NCI-H748 (cell line): Measurements from ENCODE around the gene TPD52L2.
"Not testable (repeated sequence)": the region's sequence is repeated elsewhere in the genome, so short reads cannot be mapped to it uniquely, and the experiment has no call there.

Experiments used
- DNase-seq: peaks from one replicate; lab custom pipeline; 2025; ENCODE audit not compliant: unreplicated experiment; lab: John Stamatoyannopoulos, UW

Gene TPD52L2

DNA sequence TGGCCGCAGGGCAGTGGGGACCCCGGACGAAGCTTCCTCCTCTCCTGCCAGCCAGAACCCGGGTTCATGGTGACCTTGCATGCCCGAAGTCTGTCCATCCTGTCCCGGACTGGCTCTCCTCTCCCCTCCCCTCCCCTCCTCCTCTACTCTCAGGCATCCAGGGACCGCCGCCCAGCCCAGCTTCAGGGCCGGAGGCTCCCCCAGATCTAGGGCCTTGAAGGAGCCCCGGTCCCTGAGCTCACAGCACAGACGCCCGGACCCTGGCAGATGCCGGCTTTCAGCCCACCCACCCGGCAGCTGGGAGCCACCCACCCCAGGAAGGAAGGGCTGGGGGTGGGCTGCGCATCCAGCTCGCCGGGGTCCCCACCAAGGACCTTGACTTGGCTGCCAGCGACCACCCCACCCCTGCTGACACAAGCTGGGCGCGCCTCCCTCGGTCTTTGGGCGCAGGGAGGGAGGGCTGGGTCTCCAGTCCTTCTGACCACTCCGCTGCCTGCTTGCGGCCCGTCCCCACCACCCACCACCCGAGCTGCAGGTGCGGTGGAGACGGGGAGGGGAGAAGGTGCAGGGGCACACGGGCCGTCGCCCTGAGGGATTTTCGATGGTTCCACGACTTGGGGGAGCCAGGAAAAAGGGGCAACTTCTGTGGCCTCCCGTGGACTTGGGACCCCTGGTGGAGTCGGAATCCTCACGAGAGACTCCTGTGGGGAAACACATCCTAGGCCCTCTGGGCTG, 9.5 kb upstream of the TPD52L2 start:
- no peak for DNase-seq

- no peak for DNase-seq
Measured at GRCh38 chr20:63856098-63856511, 9.0 kb upstream of the TPD52L2 start.

DNA sequence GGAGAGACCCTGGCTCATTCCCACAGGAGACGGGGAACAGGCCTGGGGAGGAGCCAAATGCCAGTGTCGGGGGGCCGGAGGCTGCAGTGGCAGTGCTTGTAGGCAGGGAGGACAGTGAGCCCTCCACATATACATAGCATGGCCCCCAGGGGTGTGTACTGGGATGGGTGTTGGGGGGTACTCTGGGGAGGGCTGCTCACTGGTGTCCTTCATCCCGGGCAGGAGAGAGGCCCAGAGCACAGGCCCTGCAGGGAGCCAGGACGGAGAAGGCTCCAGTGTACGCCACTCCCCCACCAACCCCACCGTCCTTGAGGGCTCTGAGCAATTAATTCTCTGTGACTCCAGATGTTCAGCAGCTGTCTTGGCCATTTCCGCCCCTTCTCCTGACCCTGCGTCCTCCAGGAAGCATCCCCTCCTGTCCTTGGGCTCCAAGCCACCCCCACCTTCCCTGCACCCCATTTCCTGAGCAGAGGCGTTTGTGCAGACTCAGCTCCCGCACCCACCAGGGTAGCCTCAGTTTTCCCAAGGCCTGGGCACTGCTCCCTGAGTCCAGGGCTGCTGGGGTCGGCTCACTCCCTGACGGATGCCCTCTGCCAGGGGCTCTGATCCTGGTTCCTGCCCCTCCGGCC, 7.2 kb upstream of the TPD52L2 start:
- DNase-seq = no peak

DNA sequence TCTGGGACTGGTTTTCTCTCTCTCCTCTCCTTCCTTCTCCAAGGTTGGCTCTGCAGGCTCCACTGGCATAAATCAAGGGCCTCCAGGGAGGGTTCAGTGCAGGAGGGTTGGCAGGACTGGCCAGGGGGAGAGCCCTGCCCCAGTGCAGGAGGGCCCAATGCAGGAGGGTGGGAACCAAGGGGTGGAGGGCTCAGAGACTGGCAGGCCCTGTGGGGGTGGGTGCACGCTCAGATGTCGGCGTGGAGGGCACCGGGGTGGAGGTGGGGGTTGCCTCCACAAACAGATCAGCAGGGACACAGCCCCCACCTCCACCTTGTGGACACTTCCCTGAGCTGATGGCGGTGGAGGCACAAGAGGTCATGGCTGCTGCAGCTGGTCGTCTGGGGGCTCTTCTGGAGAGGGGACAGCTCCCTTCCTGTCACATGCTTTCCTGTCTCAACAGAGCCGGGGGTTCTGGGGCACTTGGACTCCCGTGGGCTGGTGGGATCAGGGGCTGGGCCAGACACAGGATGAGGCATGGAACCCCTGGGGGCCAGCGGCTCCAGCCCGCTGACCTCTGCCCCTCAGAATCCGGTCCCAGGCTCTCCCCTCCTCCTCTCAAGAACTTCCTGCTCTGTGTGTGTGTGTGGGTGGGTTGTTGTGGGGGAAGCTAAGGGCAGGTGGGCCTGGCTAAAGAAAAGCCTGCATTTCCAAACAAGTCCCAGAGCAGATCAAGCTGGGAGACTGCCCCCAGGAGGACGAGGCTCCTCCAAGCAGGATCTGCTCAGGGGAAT, 6.5 kb upstream of the TPD52L2 start:
- DNase-seq = no peak

DNA sequence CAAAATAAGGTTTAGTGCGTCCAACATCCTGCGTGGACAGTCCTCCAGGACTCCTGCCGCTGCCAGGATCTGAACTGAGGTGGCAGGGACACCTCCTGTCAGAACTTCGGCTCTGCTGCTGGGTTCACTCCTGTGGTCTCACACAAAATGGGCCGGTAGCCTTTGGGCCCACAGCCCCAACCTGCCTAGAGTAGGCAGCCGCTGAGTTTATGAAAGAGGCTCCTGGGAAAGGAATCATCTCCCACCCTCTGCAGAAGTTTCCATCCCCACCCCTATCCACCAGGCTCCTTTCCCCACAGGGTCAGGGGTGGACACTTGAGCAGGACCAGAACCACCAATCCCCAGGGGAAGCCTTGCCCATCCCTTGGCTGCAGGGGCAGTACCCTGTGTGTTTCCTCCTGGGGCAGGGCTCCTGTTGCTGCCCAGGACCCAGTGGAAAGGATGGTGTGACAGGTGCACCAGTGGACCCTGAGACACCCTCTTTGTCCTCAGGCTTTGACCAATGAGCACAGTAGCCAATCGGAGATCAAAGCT, 5.8 kb upstream of the TPD52L2 start:
- DNase-seq = no peak

DNA sequence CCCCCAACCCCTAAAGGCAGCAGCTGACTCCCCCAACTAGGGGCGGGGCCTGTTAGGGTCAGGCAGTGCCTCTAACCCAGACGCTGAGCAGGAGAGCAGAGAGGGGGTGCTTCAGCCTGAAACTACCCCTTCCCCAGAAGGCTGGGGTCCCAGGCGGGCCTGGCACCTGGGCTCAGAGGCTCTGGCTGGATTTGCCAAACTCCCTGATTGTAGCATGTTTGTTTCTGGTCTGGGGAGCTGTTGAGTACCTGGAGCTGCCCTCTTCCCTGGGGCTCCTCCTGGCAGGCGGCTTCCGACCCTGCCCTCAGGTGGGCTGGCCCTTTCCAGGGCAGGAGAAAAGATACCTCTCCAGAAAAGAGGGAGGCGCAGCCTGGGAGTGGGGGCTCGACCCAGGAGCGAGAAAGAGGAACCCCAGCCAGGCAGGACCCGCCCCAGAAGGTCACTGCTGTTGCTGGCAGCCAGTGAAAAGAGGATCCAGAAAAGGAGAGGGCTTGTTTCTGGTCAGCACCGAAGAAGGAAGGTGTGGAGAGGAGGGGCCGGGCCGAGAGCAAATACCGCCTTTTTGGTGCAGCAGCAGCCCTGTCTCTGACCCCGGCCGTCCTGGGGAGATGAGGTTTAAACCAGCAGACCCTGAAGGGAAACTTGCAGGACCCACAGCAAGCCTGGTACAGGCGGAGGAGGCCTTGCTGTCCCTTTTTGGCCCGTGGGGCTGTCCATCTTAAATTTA, 4.6 kb upstream of the TPD52L2 start:
- DNase-seq = no peak

- DNase-seq = no peak
Measured at GRCh38 chr20:63861365-63861934, 3.6 kb upstream of the TPD52L2 start, which contains the start of gene ABHD16B. Gene ABHD16B, plus strand, starts transcription at chr20:63861498. Its CDS starts 43 bp downstream, at chr20:63861541.

GRCh38 chr20:63861981-63862901, 2.8 kb upstream of the TPD52L2 start:
- no peak for DNase-seq

DNA sequence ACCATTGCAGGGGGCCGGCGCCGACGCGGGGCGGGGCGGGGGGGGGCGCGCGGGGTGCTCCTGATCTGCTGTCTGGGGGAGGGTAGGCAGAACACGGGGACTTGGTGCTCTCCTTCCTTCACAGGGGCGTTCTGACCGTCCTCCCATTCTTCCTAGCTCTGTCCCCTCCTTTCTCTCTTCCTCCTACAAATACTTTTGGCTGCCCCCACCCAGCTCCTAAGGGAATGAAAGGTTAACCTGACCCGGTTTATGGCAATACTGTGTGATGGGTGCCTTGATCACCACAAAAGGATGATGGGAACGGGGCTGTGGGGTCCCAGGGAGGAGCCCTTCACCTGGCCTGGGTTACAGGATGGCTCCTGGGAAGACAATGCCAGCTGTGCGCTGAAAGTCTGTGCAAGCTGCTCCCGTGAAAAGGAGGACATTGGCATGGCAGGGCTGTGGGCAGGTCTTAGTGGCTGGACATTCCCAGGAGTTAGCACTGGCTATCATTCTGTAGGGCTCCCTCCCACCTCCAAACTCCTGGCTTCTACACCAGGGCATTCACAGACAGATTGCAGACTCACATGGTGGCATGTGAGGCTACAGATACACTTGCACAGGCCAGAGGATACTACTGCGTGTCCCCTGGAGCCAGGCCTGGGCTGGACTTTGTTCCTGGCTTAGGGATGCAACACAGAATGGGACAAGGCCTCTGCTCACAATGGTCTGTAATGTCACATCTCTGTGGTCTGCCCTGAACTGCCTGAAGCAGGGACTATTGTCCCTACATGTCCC, 1.9 kb upstream of the TPD52L2 start:
- DNase-seq = no peak

GRCh38 chr20:63863798-63864544, 1.1 kb upstream of the TPD52L2 start:
- DNase-seq = peak; percentile 83

DNA sequence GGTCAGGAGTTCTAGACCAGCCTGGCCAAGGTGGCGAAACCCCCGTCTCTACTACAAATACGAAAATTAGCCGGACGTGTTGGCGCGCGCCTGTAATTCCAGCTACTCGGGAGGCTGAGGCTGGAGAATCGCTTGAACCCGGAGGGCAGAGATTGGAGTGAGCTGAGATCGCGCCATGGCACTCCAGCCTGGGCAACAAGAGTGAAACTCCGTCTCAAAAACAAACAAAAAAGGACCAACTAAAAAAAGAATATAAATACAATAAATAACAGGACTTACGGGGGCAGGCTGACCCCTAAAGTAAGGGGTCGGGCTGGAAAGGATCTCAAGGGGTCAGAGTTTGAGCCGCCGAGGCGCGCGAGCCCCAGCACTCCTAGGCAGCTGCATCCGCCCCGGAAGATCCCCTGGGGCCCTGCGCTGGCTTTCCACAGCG, 509 bp upstream of the TPD52L2 start:
- DNase-seq = no peak

- not testable (repeated sequence) for DNase-seq
Measured at GRCh38 chr20:63867042-63867441, 2.0 kb downstream of the TPD52L2 start.

- DNase-seq = no peak
Measured at GRCh38 chr20:63868264-63868663, 3.2 kb downstream of the TPD52L2 start.

DNA sequence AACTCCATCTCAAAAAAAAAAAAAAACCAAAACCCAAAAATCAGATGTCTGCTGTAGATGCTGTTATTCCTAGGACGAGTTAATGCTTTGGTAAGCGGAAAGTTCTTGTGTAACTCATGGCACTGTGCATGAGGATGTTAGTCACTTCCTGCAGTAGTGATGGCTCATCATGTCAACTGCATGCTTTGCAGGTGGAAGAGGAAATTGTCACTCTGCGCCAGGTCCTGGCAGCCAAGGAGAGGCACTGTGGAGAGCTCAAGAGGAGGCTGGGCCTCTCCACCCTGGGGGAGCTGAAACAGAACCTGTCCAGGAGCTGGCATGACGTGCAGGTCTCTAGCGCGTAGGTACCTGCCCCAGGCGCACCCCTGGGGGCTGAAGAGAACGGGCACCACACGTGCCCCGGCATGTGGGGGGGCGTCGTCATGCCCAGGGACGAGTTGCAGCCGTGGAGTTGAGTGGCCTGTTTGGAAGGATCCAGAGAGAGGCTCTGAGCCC, 8.5 kb downstream of the TPD52L2 start:
- DNase-seq = no peak

GRCh38 chr20:63874241-63874640, 9.2 kb downstream of the TPD52L2 start:
- not testable (repeated sequence) for DNase-seq

- no peak for DNase-seq
Measured at GRCh38 chr20:63876489-63877036, 11.5 kb downstream of the TPD52L2 start.

DNA sequence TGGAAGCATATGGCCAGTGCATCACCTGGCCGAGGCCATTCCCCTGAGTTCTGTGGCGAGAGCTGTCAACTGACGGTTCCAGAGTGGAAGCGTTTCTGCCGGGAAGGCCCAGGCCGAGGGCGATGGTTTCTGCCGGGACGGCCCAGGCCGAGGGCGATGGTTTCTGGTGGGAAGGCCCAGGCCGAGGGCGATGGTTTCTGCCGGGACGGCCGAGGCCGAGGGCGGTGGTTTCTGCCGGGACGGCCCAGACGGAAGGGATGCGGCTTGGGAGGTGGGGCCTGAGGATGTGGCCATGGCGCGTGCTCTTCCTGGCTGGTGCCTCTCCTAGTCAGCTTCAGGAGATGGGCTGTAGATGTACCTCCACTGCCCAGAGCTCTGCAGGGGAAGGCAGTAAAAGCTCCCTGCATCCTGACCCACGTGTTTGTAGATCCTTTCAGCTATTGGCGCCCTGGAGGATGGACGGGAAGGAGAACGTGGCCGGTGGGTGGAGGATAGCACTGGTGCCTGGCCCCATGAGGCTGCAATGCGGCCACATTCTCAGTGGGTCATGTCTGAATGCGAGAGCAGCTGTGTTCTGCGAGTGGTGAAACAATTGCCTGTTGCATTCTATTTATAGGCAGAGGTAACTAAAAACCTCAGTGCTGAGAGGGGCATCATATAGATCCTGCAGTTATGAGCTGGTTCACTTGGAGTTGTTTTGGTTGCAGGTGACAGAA, 12.8 kb downstream of the TPD52L2 start:
- no peak for DNase-seq
